ENCODE results near the gene TPCN2.

TPCN2 gene

DNA sequence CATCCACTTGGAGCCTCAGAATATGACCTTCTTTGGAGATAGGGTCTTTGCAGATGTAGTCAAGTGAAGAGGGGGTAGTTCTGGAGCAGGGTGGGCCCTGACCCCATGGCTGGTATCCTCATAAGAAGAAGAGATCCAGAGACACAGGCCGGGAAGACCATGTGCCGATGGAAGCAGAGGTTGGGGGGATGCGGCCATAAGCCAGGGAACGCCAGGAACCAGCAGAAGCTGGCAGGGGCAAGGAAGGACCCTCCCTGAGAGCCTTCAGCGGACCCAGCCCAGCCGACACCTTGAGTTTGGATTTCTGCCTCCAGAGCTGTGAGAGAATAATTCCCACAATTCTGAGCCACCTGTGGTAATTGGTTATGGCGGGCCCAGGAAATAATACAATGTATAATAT, 80.9 kb downstream of the TPCN2 start:
- TF ChIP-seq, protein P1, sequence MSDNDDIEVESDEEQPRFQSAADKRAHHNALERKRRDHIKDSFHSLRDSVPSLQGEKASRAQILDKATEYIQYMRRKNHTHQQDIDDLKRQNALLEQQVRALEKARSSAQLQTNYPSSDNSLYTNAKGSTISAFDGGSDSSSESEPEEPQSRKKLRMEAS (IDR thresholded peaks at IDR 0.05; ENCODE audit: low read depth, low read length): no peak
- TF ChIP-seq, protein P2, sequence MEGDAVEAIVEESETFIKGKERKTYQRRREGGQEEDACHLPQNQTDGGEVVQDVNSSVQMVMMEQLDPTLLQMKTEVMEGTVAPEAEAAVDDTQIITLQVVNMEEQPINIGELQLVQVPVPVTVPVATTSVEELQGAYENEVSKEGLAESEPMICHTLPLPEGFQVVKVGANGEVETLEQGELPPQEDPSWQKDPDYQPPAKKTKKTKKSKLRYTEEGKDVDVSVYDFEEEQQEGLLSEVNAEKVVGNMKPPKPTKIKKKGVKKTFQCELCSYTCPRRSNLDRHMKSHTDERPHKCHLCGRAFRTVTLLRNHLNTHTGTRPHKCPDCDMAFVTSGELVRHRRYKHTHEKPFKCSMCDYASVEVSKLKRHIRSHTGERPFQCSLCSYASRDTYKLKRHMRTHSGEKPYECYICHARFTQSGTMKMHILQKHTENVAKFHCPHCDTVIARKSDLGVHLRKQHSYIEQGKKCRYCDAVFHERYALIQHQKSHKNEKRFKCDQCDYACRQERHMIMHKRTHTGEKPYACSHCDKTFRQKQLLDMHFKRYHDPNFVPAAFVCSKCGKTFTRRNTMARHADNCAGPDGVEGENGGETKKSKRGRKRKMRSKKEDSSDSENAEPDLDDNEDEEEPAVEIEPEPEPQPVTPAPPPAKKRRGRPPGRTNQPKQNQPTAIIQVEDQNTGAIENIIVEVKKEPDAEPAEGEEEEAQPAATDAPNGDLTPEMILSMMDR (IDR thresholded peaks at IDR 0.05; ENCODE audit: low read depth, low read length): no peak
- no peak for TF ChIP-seq POLR2A (IDR thresholded peaks at IDR 0.05; ENCODE audit: extremely low read depth, insufficient read length)
- TF ChIP-seq MYC (IDR thresholded peaks at IDR 0.05; ENCODE audit: low read depth, low read length): no peak
- H3K4me3 ChIP-seq (ENCODE audit: low read depth, low read length): no peak overlapping the region
- no peak for DNase-seq (ENCODE audit: low read depth)

- DNase-seq (ENCODE audit: low read depth): no peak
- TF ChIP-seq, protein P1 (IDR thresholded peaks at IDR 0.05; ENCODE audit: low read depth, low read length): no peak
- TF ChIP-seq POLR2A (IDR thresholded peaks at IDR 0.05; ENCODE audit: extremely low read depth, insufficient read length) (no peak), MYC (IDR thresholded peaks at IDR 0.05; ENCODE audit: low read depth, low read length) (no peak)
- TF ChIP-seq, protein P2 (IDR thresholded peaks at IDR 0.05; ENCODE audit: low read depth, low read length): no peak
Measured at GRCh38 chr11:69130654-69131053, 81.9 kb downstream of the TPCN2 start.

DNA sequence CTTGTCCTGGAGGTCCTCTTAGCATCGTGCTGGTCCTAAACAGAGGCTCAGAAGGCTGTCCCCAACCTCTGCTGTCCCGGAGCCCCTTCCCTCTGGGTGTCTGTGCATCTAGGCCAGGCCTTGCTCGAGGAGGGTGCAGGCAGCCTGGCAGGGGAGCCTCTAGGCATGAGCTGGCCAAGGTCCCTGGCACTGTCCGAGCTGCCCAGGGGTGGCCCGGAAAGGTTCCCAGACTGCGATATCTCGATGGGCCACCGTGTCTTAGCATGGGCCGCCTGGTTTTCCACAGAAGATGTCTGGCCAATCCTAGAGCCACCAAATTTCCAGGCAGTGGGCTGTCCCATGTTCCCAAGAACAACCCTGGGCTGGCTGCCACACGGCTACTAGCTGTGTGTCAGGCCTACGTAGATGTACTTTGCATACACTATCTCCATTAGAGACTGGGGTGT, 82.4 kb downstream of the TPCN2 start:
- H3K4me3 ChIP-seq (ENCODE audit: low read depth, low read length): no peak overlapping the region
- DNase-seq (ENCODE audit: low read depth): no peak
- TF ChIP-seq MYC (IDR thresholded peaks at IDR 0.05; ENCODE audit: low read depth, low read length) (no peak), POLR2A (IDR thresholded peaks at IDR 0.05; ENCODE audit: extremely low read depth, insufficient read length) (no peak)
- TF ChIP-seq, protein P1 (IDR thresholded peaks at IDR 0.05; ENCODE audit: low read depth, low read length): no peak
- TF ChIP-seq, protein P2 (IDR thresholded peaks at IDR 0.05; ENCODE audit: low read depth, low read length): no peak

More at GRCh38 chr11:69130654-69131053, 81.9 kb downstream of the TPCN2 start:
- no peak overlapping the region for H3K4me3 ChIP-seq (ENCODE audit: low read depth, low read length)

- TF ChIP-seq, protein P2 (IDR thresholded peaks at IDR 0.05; ENCODE audit: low read depth, low read length): no peak
- TF ChIP-seq MYC (IDR thresholded peaks at IDR 0.05; ENCODE audit: low read depth, low read length): no peak
- TF ChIP-seq POLR2A (IDR thresholded peaks at IDR 0.05; ENCODE audit: extremely low read depth, insufficient read length): no peak
- no peak for DNase-seq (ENCODE audit: low read depth)
Measured at GRCh38 chr11:69131644-69132300, 83.0 kb downstream of the TPCN2 start.

DNA sequence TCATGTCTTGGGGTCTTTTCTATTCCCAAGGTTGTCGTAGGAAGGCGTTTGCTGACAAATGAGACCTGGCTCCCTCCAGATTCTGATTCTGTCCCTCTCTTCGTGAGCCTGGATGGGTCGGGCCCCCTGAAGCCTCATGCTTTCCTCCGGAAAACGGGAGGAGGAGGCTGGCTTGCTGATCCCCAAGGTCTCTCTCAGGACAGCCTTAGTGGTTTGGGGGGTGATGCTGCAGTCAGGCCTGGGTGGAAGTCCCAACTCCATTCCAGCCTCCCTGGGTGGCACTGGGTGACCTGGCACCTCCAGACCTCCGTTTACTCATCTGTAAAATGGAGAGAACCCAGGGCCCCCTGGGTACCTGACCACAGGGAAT, 83.6 kb downstream of the TPCN2 start:
- no peak for DNase-seq (ENCODE audit: low read depth)
- TF ChIP-seq, protein P2 (IDR thresholded peaks at IDR 0.05; ENCODE audit: low read depth, low read length): no peak
- TF ChIP-seq MYC (IDR thresholded peaks at IDR 0.05; ENCODE audit: low read depth, low read length) (no peak), POLR2A (IDR thresholded peaks at IDR 0.05; ENCODE audit: extremely low read depth, insufficient read length) (no peak)
- TF ChIP-seq, protein P1 (IDR thresholded peaks at IDR 0.05; ENCODE audit: low read depth, low read length): no peak
- no peak overlapping the region for H3K4me3 ChIP-seq (ENCODE audit: low read depth, low read length)

More at GRCh38 chr11:69131644-69132300, 83.0 kb downstream of the TPCN2 start:
- H3K4me3 ChIP-seq (ENCODE audit: low read depth, low read length): no peak overlapping the region
